Endothelial cell of umbilical vein (primary cell): Measurements from ENCODE around the gene GALNT10.
A peak's percentile ranks its signal among the peaks of the same experiment; 100 is the strongest.

Source experiments
- EZH2 ChIP-seq: IDR thresholded peaks from 2 replicates; pipeline ENCODE4 v1.6.1; 2012; ENCODE audit warnings: borderline replicate concordance, low read depth, mild to moderate bottlenecking, moderate library complexity, low read length, inconsistent platforms; ENCODE audit not compliant: severe bottlenecking
- FOS ChIP-seq: IDR thresholded peaks from 2 replicates; pipeline ENCODE4 v1.6.1; 2011; ENCODE audit warnings: mild to moderate bottlenecking, low read length, moderate library complexity, borderline replicate concordance; ENCODE audit not compliant: insufficient read depth
- GATA2 ChIP-seq: IDR thresholded peaks from 2 replicates; pipeline ENCODE4 v1.7.0; 2011; ENCODE audit warnings: low read depth, mild to moderate bottlenecking, moderate library complexity, mixed read lengths, low read length; ENCODE audit not compliant: insufficient read length, insufficient read depth
- JUN ChIP-seq: IDR thresholded peaks from 2 replicates; pipeline ENCODE4 v1.6.1; 2011; ENCODE audit warnings: borderline replicate concordance, low read depth; ENCODE audit not compliant: insufficient read length, insufficient read depth
- MYC ChIP-seq: IDR thresholded peaks from one replicate; pipeline ENCODE4 v1.6.1; 2011; ENCODE audit warnings: mild to moderate bottlenecking, low read depth, low read length
- POLR2A ChIP-seq: IDR thresholded peaks from 2 replicates; pipeline ENCODE4 v1.6.1; 2012; ENCODE audit warnings: low read depth, mild to moderate bottlenecking, control low read depth, low read length
- POLR2AphosphoS5 ChIP-seq: IDR thresholded peaks from 2 replicates; pipeline ENCODE4 v1.6.1; 2012; ENCODE audit warnings: low read depth, mild to moderate bottlenecking, control low read depth, low read length, moderate library complexity; ENCODE audit not compliant: insufficient read depth
- TF ChIP-seq, protein P1 (sequence below), 2 donors: IDR thresholded peaks; 1 replicate in 1 of 2; 2 replicates in 1 of 2; pipeline ENCODE4 v1.5.1; 2011; ENCODE audit warnings: low read length in 2 of 2, mild to moderate bottlenecking in 2 of 2, moderate library complexity in 2 of 2, control low read depth in 1 of 2, inconsistent platforms in 1 of 2, low read depth in 1 of 2; ENCODE audit not compliant: insufficient read depth in 1 of 2; ENCODE audit errors: extremely low read depth in 1 of 2

DNA sequence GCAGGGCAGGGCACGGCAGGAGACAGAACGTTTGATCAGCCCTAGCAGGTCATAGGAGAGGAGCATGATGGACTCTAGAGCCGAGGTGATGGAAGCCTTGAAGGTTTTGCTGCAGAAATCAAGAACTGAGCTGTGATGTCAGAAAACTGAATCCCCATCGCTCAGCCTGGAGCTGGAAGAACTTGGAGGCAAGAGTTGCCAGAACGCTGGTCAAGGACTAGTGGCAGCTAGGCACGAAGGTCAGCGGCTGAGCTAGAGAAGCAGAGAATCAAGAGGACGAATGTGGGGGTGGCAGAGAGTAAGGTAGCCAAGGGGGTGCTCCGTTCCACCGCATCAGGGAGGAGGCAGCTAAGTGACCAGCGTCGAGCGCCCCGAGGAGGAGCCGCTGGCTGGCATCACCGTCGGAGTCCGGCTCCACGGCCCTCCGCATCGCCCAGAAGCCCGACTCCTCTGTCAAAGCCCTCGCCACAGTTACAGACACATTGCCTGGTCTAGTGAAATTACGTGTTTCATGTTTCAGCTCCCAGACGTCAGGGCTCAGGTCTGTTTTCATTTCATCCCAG is 1.2 kb upstream of the GALNT10 start:
- TF ChIP-seq, protein P1, sequence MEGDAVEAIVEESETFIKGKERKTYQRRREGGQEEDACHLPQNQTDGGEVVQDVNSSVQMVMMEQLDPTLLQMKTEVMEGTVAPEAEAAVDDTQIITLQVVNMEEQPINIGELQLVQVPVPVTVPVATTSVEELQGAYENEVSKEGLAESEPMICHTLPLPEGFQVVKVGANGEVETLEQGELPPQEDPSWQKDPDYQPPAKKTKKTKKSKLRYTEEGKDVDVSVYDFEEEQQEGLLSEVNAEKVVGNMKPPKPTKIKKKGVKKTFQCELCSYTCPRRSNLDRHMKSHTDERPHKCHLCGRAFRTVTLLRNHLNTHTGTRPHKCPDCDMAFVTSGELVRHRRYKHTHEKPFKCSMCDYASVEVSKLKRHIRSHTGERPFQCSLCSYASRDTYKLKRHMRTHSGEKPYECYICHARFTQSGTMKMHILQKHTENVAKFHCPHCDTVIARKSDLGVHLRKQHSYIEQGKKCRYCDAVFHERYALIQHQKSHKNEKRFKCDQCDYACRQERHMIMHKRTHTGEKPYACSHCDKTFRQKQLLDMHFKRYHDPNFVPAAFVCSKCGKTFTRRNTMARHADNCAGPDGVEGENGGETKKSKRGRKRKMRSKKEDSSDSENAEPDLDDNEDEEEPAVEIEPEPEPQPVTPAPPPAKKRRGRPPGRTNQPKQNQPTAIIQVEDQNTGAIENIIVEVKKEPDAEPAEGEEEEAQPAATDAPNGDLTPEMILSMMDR (IDR thresholded peaks at IDR 0.05; ENCODE audit: extremely low read depth in 1 of 2, insufficient read depth in 1 of 2, low read depth in 1 of 2, low read length in 2 of 2): no peak
- TF ChIP-seq FOS: no peak
- no peak for TF ChIP-seq POLR2A
- peak; percentile 29 for TF ChIP-seq EZH2
- no peak for TF ChIP-seq POLR2AphosphoS5
- no peak for TF ChIP-seq GATA2
- TF ChIP-seq MYC: no peak
- TF ChIP-seq JUN: no peak
